GM12878 (cell line): Measurements from ENCODE around the gene FFAR3. TPM values are rescaled to one million over a fixed set of nuclear protein-coding genes. Genes with fewer than 3 reads are reported as not detected.

Experiments used
- ATAC-seq: fragments of 200-7000 bp; cut with Tn5 transposase; 3 replicates; pipeline ENCODE4 v1.9.1; 2020; ENCODE audit warnings: mild to moderate bottlenecking, moderate library complexity
- BruUV-seq: library from RNA; stranded (reverse); fragments of 400-500 nt; replicated peaks from 2 replicates; lab custom pipeline; 2021; lab: Mats Ljungman, UMichigan
- CTCF ChIA-PET: fragments of 300-600 bp; sonication (Branson Sonifier 250); formaldehyde crosslinking; extraction: SDS; loops from one replicate; lab custom pipeline; 2021; ENCODE audit warnings: inconsistent platforms; lab: Yijun Ruan, JAX
- POLR2A ChIA-PET: fragments of 350-600 bp; formaldehyde crosslinking; extraction: SDS; loops from one replicate; lab custom pipeline; 2021; ENCODE audit warnings: inconsistent platforms; lab: Charles Lee
- RAD21 ChIA-PET: fragments of 300-600 bp; sonication (Branson Sonifier 250); formaldehyde crosslinking; loops from one replicate; lab custom pipeline; 2023; ENCODE audit warnings: antibody characterized with exemption; ENCODE audit not compliant: unreplicated experiment; lab: Charles Lee
- SMC1A ChIA-PET: fragments of 300-600 bp; sonication (Branson Sonifier 250); formaldehyde crosslinking; loops from one replicate; lab custom pipeline; 2023; ENCODE audit not compliant: unreplicated experiment, uncharacterized antibody; lab: Charles Lee
- DNase-seq: peaks from one replicate; pipeline ENCODE4 v3.0.0-alpha.2; 2011; ENCODE audit warnings: low read depth, low spot score
- FAIRE-seq: peaks from 3 replicates; lab custom pipeline; 2011; peaks lifted over from hg19 to GRCh38; lab: Jason Lieb, UNC
- H2AFZ ChIP-seq: 2 replicates; pipeline ENCODE4 v1.6.0; 2011; ENCODE audit warnings: low read depth, low read length, control low read depth; ENCODE audit not compliant: control insufficient read depth
- H3K27ac ChIP-seq: 2 replicates; pipeline ENCODE4 v1.5.1; 2011; ENCODE audit warnings: control low read depth; ENCODE audit not compliant: control insufficient read depth, insufficient read depth
- H3K27me3 ChIP-seq, 2 experiments: replicated peaks in 1 of 2; 2 replicates each; pipeline versions ENCODE4 v1.6.0 to v1.6.1; 2011; ENCODE audit warnings: low read length in 1 of 2; ENCODE audit not compliant: control insufficient read depth in 2 of 2, insufficient read depth in 2 of 2
- H3K36me3 ChIP-seq, 2 experiments: 2 replicates each; pipeline ENCODE4 v1.5.1; 2011; ENCODE audit warnings: low read length in 1 of 2; ENCODE audit not compliant: control insufficient read depth in 2 of 2, insufficient read depth in 2 of 2
- H3K4me1 ChIP-seq: 2 replicates; pipeline ENCODE4 v1.6.1; 2011; ENCODE audit warnings: mild to moderate bottlenecking, low read length, moderate library complexity, mixed read lengths; ENCODE audit not compliant: control insufficient read depth, insufficient read depth
- H3K4me2 ChIP-seq: 2 replicates; pipeline ENCODE4 v1.6.0; 2011; ENCODE audit warnings: control low read depth; ENCODE audit not compliant: control insufficient read depth, insufficient read depth
- H3K4me3 ChIP-seq: fragments of 200-600 bp; sonication (generic); 2 replicates; pipeline ENCODE4 v1.5.1; 2016
- H3K79me2 ChIP-seq: 2 replicates; pipeline ENCODE4 v1.6.0; 2011; ENCODE audit warnings: low read length; ENCODE audit not compliant: control insufficient read depth, insufficient read depth
- H3K9ac ChIP-seq: 2 replicates; pipeline ENCODE4 v1.8.0; 2011; ENCODE audit warnings: low read length, control low read depth, mixed read lengths; ENCODE audit not compliant: control insufficient read depth, insufficient read depth
- H3K9me3 ChIP-seq: replicated peaks from 3 replicates; pipeline ENCODE4 v1.5.1; 2011; ENCODE audit warnings: mild to moderate bottlenecking, low read length; ENCODE audit not compliant: control insufficient read depth, insufficient read depth
- H4K20me1 ChIP-seq: 2 replicates; pipeline ENCODE4 v1.6.0; 2011; ENCODE audit not compliant: control insufficient read depth, insufficient read depth
- ATF2 ChIP-seq: IDR thresholded peaks from 2 replicates; pipeline ENCODE4 v1.6.1; 2012; ENCODE audit warnings: low read length, inconsistent platforms
- BHLHE40 ChIP-seq, 2 experiments: fragments of 450-650 bp in 1 of 2; IDR thresholded peaks; 2 replicates each; pipeline ENCODE4 v1.6.1; 2011 to 2017; ENCODE audit warnings: low read depth in 2 of 2, borderline replicate concordance in 1 of 2, improper control_type of control experiment in 1 of 2, low read length in 1 of 2, mild to moderate bottlenecking in 1 of 2
- ESRRA ChIP-seq: IDR thresholded peaks from 2 replicates; pipeline ENCODE4 v1.6.1; 2012; ENCODE audit warnings: mild to moderate bottlenecking, low read length, improper control_type of control experiment
- IKZF1 ChIP-seq: fragments of 450-650 bp; conservative IDR thresholded peaks from 2 replicates; pipeline ENCODE4 v1.6.1; 2017; ENCODE audit warnings: antibody characterized with exemption, mild to moderate bottlenecking
- MXI1 ChIP-seq: fragments of 150-350 bp; IDR thresholded peaks from 2 replicates; pipeline ENCODE4 v1.6.1; 2011; ENCODE audit warnings: low read depth, mild to moderate bottlenecking, inconsistent platforms, low read length, improper control_type of control experiment
- NFYA ChIP-seq: IDR thresholded peaks from 2 replicates; pipeline ENCODE4 v1.6.1; 2011; ENCODE audit warnings: low read depth, mild to moderate bottlenecking, low read length, improper control_type of control experiment, borderline replicate concordance
- NKRF ChIP-seq: fragments of 450-650 bp; conservative IDR thresholded peaks from 2 replicates; pipeline ENCODE4 v1.6.1; 2017; ENCODE audit warnings: mild to moderate bottlenecking, moderate library complexity
- PAX5 ChIP-seq: IDR thresholded peaks from 2 replicates; pipeline ENCODE4 v1.6.1; 2011; ENCODE audit warnings: low read depth, low read length, borderline replicate concordance
- POLR2AphosphoS2 ChIP-seq: IDR thresholded peaks from 2 replicates; pipeline ENCODE4 v1.6.1; 2011; ENCODE audit warnings: low read depth, mild to moderate bottlenecking, low read length, improper control_type of control experiment, moderate library complexity
- RAD21 ChIP-seq: IDR thresholded peaks from 2 replicates; pipeline ENCODE4 v1.6.1; 2011; ENCODE audit warnings: mild to moderate bottlenecking, low read depth, low read length, moderate library complexity; ENCODE audit not compliant: insufficient read depth
- RUNX3 ChIP-seq: IDR thresholded peaks from 2 replicates; pipeline ENCODE4 v1.6.1; 2012; ENCODE audit warnings: low read length, inconsistent platforms
- SMARCA5 ChIP-seq: fragments of 450-650 bp; IDR thresholded peaks from 2 replicates; pipeline ENCODE4 v1.6.1; 2017; ENCODE audit warnings: mild to moderate bottlenecking
- SREBF2 ChIP-seq: IDR thresholded peaks from 2 replicates; pipeline ENCODE4 v1.6.1; 2012; ENCODE audit warnings: mild to moderate bottlenecking, low read length
- STAT3 ChIP-seq: IDR thresholded peaks from 2 replicates; pipeline ENCODE4 v1.6.1; 2011; ENCODE audit warnings: low read depth, low read length, improper control_type of control experiment
- TCF12 ChIP-seq: IDR thresholded peaks from 2 replicates; pipeline ENCODE4 v1.6.1; 2011; ENCODE audit warnings: low read depth, mild to moderate bottlenecking, low read length
- TCF3 ChIP-seq: IDR thresholded peaks from 2 replicates; pipeline ENCODE4 v1.6.1; 2012; ENCODE audit warnings: low read depth, mild to moderate bottlenecking, low read length, borderline replicate concordance; ENCODE audit not compliant: insufficient read depth
- YY1 ChIP-seq: IDR thresholded peaks from 2 replicates; pipeline ENCODE4 v1.6.1; 2011; ENCODE audit warnings: low read depth, mild to moderate bottlenecking, low read length
- ZZZ3 ChIP-seq: IDR thresholded peaks from 2 replicates; pipeline ENCODE4 v1.6.1; 2011; ENCODE audit warnings: low read depth; ENCODE audit not compliant: control insufficient read depth, insufficient read length
- WGBS: methylation state at CpG from one replicate; pipeline ENCODE4 v1.1.6; 2016; ENCODE audit warnings: low lambda C conversion rate; ENCODE audit not compliant: insufficient replicate concordance, insufficient coverage; ENCODE audit errors: missing lambda C conversion rate; 5-methylcytosine and 5-hydroxymethylcytosine counted together
- in situ Hi-C: fragments of 300-500 bp; cut with MboI; formaldehyde crosslinking; loops from 9 replicates; pipeline ENCODE4 v1.14.3; 2018; ENCODE audit warnings: mixed read lengths
- intact Hi-C: fragments of 100-400 bp; cut with micrococcal nuclease; formaldehyde crosslinking; loops from one replicate; pipeline ENCODE4 v1.14.2; 2022; ENCODE audit not compliant: unreplicated experiment
- polyA plus RNA-seq, 11 experiments: library from polyadenylated mRNA; depleted of rRNA in 4 of 11; unstranded in 6 of 11; stranded (reverse) in 5 of 11; fragments of >200 nt; fragmentation: Nextera tagmentation in 4 of 11; fragmentation: Illumina TruSeq in 1 of 11; extraction: Ambion mirVana in 4 of 11; extraction: Trizol in 1 of 11; gene quantifications; 1 replicate in 1 of 11; 2 replicates in 10 of 11; pipeline versions ENCODE4 v1.2.1 to v1.2.3, GENCODE V29; 2011 to 2016; ENCODE audit warnings: inconsistent platforms in 2 of 11, missing spikeins in 2 of 11, low read depth in 1 of 11
- total RNA-seq, 4 experiments: library from RNA; depleted of rRNA in 3 of 4; stranded (reverse); fragments of >200 nt in 3 of 4; fragmentation: Illumina TruSeq in 1 of 4; extraction: Trizol in 1 of 4; gene quantifications; 2 replicates each; pipeline versions ENCODE4 v1.2.1 to v1.2.3, GENCODE V29; 2013 to 2021

Gene FFAR3
- total and polyA plus RNA-seq, 10 of the 15 experiments (the other 5 are each of a cell fraction or from before 2014, with no cell fraction given): 0.15 to 0.18 TPM; not detected in 8

DNA sequence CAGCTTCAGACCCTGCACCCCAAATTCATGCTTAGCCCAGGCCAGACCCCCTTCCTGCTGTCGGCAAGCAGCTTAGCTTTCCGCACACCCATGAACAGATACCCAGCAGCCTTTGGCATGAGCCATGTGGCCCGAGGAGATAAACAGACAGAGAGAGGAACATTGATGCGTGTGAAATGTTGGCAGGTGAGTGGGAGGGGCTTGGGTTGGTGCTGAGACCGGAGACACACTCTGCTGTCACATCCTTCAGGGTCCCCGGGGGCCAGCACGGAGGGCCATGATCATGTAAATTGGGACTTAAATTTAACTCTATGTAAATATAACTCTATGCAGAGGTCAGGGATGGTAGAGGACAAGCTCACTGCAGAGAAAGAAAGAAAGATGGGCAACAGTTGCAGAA is 27.8 kb upstream of the FFAR3 start (continued):
- TF ChIP-seq POLR2AphosphoS2: peak; percentile 94
- TF ChIP-seq MXI1: peak; percentile 67; the same call in 1 of the 2 replicates
- no peak for TF ChIP-seq ZZZ3

GRCh38 chr19:35331551-35332214 is 26.6 kb upstream of the FFAR3 start:
- Histone ChIP-seq H4K20me1 (no peaks in the 10 kb centered on the region), H3K27ac (peak overlapping the region; percentile 93), H3K9ac (peak overlapping the region; percentile 82), H3K9me3 (no peaks in the 10 kb centered on the region), H3K4me3 (peak overlapping the region; percentile 92), H3K36me3 (peaks cover 4 to 11% of the 10 kb centered on the region in 2 experiments; a peak in 3 of 4 replicates), H3K27me3 (no peaks in the 10 kb centered on the region), H2AFZ (no peak overlapping the region), H3K4me2 (peak overlapping the region; percentile 96), H3K4me1 (peaks cover 43% of the 10 kb centered on the region), H3K79me2 (peaks cover 67% of the 10 kb centered on the region)
- in situ Hi-C loops: loop anchor here (10.0 kb wide), 1 partner anchor 573 kb away; the partner anchor contains the start of genes HCST, NFKBID and TYROBP
- BruUV-seq: no TSS peak
- ATAC-seq (no peak), FAIRE-seq (no peak), DNase-seq (no peak)
- CTCF ChIA-PET: interaction anchor here (1.0 to 6.5 kb wide), 8 partner anchors 8 to 177 kb away, joined by 3 to 61 read pairs (median 4); partner anchors contain the start of gene FFAR1
- WGBS: 2% methylated on average over 14 of the region's 14 CpGs
- POLR2A ChIA-PET: interaction anchor here (0.6 to 7.2 kb wide), 9 partner anchors 8 to 365 kb away, joined by 3 to 135 read pairs (median 11); partner anchors contain the start of gene FFAR1
- RAD21 ChIA-PET: interaction anchor here (0.6 to 9.4 kb wide), 10 partner anchors 8 to 131 kb away, joined by 3 to 127 read pairs (median 4); partner anchors contain the start of gene FFAR1
- SMC1A ChIA-PET: interaction anchor here (0.6 to 9.8 kb wide), 9 partner anchors 9 to 138 kb away, joined by 3 to 152 read pairs (median 12); partner anchors contain the start of gene FFAR1
- intact Hi-C loops: loop anchor here (2.0 kb wide), 1 partner anchor 15 kb away; the partner anchor contains the start of gene FFAR1
- TF ChIP-seq IKZF1 (no peak; the same call in 1 of the 2 replicates), RAD21 (no peak), SREBF2 (no peak), PAX5 (0 out of 2 replicates have a peak, but pooled peaks have one; percentile 19), RUNX3 (no peak), SMARCA5 (no peak), YY1 (no peak), NFYA (no peak), ESRRA (no peak), BHLHE40 (IDR thresholded peaks at IDR 0.05; ENCODE audit: borderline replicate concordance in 1 of 2, low read depth in 2 of 2, low read length in 1 of 2) (no peak), TCF3 (no peak), TCF12 (no peak), STAT3 (no peak), ATF2 (no peak), NKRF (no peak)
